Activated CD8-positive, alpha-beta memory T cell treated with anti-CD3 and anti-CD28 coated beads, Interleukin-2, amount 50 U/mL, for 48 hours (primary cell): ENCODE data around the gene TRHDE.

Experiments used
- DNase-seq: peaks from one replicate; pipeline ENCODE4 v3.0.0-alpha.2; 2020

Gene TRHDE

DNA sequence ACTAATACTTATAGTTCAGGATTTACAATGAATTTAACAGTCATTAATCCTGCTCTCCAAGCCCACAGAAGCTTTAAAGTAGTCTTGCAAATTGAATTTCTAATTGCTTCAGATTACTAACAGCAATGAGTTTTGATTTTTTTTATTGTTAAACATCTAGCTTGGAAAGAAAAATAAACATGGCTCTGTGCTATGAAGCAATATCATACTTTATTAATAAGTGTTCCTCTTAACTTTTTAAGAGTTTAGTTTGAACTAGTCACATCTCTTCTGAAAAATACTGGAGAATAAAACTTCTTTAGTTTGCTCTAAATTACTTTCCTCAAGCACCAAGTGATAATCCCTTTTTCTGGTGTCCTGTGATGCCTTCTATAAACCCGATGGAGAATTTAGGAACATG, 250.2 kb downstream of the TRHDE start:
- no peak for DNase-seq

DNA sequence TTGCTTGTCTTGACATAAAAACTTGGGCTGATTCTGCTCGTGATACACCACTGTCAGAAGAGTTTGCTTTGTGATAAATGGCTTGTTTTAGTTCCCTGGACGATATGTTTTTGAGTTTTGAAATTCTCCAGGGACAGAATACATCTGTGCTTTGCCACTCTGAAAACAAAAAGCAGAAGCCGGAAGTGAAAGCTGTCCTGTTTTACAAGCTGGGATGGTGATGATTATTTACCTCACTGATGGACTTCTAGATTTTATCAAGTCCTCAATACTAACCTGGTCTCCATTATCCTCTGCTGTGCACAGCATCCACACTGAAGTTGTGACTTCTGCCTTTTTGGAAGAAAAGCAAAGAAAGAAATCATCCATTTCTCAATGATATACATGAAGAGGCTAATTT, 251.6 kb downstream of the TRHDE start:
- no peak for DNase-seq

DNA sequence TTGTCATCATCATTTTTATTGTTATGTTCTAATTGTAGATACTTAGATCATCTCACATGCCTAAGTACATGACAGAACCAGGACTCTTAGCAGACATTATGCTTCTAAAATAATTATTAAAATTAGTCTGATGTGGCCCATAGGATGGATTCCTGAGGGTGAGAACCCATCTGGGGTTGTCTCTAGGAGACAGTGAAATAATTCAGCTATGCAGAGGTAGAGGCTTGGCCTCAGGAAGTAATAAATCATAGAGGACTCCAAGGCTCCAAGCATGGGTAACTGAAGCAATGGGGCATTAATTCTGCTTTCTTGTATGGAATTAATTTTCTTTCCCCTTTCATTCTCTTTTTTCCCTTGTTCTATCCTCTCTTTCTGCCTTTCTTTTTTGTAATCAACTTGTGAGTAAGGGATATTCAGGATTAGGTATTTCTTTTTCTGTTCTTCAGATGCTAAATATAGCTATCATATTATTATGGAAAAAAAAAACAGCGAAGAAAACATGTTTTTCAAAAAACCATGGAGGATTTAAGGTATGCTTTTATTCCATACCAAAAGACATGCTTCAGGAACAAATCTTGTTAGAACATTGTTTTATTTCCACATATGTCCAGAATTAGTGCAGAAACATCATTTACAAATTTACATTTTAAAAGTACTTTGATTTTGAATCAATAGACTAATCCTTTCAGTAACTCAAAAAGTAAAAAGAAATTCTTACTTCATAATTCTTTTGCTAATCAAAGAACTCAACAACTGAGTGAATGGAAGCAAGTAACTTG, 263.2 kb downstream of the TRHDE start:
- DNase-seq: no peak

DNA sequence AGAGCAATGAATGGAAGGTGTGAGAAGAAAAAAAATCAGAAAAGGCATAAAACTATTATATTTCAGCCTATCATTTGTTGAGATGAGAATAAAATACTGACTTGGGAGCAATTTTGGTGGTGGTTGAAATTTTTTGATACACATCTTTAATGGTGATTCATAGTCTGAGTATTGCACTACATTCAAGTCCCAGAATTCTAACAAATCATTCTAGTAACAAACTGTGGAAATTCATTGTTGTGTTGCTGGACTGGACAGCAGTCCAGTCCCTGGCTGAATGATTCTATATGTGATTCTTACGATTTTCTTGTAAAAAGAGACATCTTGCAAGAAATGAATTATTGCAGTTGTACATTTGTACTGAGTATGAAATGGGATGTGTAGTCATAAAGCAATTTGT, 268.6 kb downstream of the TRHDE start:
- no peak for DNase-seq

DNA sequence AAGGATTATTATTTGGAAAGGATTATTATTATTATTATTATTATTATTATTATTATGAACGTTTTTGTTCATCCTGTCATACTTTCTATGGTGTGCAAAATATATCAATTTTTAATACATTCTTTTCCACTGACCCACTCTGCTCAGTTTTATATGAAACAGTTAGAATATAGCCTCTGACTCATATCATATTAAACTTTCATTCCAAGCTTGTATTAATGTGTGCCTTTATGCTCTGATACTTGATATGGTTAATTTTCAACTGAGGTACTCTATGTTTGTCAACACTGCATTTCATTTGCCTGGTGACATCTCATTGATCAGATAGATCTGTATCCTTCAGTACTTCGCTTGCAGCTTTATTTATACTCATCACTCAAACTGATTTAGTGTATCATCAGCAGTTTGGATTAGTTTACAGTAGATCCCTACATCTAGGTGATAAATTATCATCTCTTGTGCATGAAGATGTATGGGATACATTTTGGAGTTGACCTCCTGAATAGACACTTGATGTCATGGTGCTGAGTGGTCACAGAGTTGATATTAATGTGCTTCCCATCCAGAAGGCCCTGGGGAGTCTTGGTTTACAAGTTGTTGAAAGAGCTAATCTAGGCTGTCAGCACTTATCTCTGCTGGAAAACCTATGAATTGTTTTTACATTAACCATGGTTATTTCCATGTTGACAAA, 271.8 kb downstream of the TRHDE start:
- DNase-seq: no peak

DNA sequence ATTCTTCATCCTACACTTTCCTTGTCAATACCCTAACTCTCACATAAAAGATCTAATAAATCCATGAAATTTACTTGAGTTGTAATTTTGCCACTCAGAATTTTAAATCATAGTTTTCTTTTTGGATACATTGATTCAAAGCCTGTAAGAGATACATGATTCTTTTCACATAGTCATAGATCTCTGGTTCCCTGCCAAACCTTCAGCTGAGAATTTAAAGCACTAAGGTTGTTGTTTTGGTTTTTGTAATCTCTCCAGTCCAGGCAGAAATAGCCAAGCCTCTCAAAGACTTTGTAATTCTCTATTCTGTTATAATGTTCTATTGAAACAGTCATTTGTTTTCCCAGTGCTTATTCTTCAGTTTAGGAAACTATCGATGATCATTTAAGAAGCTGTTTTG, 273.9 kb downstream of the TRHDE start:
- DNase-seq: no peak

DNA sequence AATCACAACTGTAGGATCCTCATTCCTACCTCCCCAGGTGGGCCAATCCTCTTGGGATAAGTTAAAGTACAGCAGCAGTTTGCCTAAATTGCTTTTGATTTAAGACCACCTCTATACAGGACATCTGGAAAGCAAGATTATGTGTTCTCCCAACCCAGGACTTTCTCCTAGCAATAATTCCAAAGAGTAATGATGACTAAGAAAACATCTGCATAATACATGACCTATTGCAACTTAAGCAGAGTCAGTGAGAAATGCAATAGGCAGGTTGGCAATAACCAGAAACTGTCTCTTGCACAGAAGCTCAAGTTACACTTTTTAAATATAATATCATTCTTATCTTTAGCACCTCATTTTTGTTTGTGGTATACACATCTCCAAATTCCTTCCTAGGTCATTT, 275.4 kb downstream of the TRHDE start:
- DNase-seq: no peak

DNA sequence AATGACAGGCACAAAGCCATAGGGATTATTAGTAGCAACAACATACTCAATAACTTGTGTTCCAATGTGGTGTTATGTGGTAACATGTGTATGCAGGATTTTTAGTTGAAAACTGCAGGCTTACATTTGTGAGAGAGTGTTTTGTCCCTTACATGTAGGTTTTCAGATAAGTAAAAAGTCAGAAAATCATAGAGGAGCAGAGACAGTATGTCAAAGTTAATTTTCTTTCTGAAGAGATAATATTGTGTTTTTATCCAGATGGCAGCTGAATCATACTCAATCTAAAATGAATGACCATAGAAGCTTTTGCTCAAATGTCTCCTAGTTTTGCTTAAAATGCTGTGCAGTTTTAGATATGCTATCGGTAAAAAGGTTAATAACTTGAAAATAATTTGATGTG, 277.0 kb downstream of the TRHDE start:
- DNase-seq: no peak

DNA sequence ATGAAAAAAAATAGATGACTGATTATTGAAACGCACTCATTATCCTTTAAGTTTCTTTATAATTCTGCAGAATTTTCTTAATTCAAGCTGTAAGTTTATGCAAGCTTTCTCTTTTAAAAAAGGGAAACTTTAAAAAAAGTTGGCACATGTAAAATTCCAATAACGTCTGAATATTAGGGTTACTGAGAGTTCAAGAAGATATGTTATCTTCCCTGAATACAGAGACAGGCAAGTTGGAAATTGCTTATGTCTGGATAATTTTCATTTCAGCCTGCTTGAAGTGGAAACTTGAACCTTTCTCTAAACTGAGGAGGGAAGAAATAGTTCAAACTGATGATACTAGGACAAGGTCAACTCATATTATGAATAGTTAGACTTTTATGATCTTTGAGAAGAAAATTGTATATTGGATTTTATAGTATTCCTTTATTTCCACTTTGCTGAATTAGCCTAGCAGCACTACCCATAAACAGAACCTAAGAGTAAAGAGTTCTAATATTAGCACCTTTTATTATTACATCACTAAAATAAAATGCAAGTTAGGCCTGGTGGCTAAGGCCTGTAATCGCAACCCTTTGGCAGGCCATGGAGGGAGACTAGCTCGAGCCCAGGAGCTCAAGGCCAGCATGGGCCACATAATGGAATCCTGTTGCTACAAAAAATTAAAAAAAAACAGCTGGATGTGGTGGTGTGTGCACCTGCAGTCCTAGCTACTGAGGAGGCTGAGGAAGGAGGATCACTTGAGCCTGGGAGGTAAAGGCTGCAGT, 288.0 kb downstream of the TRHDE start:
- DNase-seq: no peak

DNA sequence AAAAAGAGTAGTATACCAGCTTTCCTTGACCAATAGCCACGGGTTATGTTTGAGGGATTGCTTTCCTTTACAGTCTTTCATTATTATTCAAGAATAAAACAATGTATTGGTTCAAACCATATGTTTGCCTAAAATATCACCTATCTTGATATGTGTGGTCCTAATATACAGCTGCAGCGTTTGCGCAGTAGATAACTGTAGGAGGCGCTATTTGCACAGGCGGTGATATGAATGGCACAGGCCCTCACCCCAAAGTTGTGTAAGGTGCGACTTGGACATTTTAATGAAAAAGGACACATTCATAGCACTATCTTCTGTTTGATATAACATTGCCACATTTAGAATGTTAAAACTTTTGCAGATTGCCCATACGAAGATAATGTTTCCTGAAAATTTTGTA, 298.4 kb downstream of the TRHDE start:
- DNase-seq: no peak

DNA sequence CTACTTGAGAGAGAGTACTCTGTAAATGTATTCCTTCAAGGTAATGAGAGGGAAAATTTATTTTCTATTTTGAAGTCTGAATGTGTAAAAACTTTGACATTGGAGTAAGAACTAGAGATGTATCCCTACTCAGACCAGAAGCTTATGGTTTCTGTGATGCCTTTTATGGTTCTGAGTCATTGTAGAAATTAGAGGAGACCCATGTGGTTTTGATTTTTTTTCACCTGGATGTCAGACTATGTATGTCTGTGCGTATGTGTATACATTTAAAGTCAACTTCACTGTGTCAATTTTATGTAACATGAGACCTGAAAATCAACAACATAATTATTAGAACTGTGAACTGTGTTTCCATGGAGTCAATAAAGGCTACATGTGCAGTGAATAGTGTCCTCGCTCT, 302.0 kb downstream of the TRHDE start:
- no peak for DNase-seq

DNA sequence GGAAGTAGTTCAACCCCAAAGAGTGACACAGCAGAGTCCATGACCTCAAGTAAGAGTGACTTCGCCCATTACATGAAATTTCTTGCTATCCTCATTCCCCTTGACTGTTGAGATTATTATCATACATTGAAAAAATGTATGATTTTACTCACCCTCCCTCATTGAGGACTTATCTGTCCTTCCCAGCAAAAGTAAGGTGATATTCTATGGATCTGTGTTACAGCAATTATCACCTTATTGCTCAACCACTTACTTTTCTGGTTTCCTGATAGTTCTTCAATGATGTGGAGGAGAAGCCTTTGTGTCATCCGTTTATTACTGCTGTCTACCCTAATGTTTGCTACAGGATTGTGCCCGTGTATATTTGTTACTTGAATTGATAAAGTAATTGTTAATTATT, 306.2 kb downstream of the TRHDE start:
- no peak for DNase-seq

DNA sequence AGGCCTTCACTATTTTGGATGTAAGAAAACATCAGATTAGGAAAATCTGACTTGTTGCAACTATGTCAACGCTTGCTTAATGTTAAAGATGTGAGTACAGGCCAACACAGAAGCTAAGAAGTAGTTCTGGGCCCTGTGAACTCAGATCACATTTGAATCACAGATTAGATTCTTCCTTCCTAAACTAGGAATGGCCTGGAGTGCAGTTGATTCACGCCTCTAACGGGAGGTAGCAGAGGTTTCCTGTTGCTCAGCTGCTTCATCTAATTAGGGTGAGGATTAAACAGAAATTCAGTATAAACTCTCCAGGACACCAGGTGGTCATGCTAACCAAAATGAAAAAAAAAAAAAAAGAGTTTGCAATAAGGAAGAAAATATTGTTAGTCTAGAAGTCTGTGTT, 314.3 kb downstream of the TRHDE start:
- DNase-seq: no peak

DNA sequence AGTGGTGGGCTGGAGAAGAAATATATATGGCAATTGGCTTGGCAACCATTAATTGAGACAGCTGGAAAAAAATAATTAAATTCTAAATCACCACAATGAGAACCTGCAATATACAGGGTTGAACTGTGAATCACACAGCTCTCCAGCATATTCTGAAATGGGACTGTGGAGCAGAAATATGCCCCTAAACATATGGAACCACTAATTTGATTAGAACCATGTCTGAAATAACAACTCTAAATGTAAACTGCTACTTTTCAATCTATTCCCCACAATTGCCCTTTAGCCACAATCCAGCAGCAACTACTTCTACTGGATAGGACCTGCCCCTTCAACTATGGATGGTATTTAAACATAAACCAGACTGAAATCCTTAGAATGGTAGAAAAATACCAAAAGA, 330.4 kb downstream of the TRHDE start:
- no peak for DNase-seq

DNA sequence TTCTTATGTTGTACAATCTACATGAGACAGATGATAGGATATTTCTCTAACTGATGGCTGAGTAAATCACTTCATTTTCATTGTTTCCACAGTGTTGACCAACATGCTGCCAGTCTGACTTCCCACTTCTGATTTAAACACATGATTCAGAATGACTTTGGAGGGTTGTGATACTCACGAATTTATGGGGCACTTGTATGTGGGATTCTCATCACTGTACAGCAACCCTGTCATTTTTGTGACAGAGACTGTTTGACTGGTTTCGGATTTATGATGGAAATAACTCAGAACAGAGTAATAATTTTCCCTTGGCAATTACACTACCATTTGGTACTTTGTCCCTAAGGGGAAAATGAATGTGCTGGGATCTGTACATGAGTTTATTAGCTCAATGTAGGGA, 333.8 kb downstream of the TRHDE start:
- DNase-seq: no peak

DNA sequence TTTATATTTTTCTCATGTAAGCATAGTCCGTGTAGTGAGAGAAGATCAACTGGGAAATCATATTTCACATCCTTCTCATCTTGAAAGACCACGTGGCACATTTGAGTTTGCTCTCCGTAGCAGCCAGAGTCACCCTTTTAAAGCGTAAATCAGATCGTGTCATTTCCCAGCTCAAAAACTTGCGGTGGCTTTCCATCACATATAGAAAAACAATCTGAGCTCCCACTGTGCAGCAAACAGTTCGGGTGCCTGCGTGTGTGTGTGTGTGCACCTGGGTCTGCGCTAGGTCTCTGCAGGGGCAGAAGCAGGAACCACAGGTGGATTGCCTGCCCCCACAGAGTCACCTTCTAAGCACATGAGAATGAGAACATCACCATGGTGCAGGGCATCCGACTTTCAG, 338.2 kb downstream of the TRHDE start:
- no peak for DNase-seq

DNA sequence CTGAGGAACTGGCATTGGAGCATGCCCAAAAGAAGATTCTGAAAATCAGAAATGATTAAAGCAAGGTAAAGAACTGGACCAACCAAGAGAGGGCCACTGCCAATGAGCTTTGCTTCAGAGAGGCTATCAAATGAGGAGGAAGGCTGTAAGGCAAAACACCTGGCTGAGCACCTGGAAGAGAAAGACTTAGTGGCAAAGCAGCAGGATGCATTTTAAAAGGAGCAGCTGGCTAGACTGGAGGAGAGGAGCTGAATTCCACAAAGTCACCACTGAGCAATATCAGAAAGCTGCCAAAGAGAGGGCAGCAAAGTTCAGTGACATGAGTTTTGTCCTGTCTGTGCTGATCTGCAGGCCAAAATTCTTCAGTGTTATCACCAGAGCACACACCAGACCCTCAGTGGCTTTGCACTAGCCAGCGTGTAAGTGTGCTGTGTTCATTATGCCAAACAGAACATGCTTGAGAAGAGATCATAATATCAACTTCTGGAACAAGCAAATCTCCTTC, 338.7 kb downstream of the TRHDE start:
- DNase-seq: no peak

DNA sequence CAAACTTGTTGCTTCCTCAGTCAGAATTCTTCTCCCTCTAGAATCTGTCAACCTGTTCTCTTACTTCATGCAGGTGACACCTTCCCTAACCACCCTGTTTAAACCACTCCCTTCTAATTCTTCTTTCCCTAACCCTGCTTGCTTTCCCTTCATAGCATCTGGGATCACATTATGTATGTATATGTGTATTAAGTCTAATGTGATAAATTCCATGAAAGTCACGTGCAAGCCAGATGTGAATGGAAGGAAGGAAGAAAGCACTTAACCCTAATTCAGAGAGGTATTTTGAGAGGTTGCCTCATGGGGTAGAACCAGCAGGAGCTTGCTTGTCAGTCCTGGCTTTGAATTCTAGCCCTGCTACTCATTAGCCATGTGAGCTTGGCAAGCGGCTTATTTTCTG, 340.0 kb downstream of the TRHDE start:
- DNase-seq: no peak

DNA sequence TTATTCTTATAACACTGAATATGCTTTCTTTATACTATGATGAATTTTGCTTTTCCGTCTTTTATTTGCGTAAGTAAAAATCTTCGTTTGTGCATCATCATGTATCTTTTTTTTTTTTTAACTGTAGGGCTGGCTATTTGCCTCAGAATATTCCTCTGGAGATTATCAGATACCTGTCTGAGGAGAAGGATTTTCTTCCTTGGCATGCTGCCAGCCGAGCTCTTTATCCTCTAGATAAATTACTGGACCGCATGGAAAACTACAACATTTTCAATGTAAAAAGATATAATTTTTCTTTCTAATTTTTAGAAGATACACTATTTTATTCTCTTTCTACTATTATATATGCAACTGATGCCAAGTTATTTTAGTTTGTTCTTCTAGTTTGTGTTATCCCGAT, 346.6 kb downstream of the TRHDE start:
- DNase-seq: no peak

DNA sequence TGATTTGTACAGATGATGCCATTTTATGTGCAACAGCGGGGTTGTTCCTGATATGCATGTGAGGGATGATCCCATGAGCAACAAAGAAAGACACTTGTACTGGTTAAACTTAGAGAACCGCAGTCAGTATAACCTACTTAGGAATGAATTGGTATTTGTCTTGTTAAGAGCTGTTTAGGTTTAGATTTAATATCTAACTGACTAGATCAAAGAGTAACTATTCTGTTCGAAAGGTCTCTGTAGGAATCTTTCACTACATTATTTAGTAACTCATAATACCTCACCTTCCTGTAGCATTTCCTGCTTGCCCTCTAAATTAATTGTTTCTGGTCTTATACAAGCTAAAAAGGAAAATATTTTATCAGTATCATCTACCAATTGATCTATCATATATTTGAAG, 350.4 kb downstream of the TRHDE start:
- DNase-seq: no peak

DNA sequence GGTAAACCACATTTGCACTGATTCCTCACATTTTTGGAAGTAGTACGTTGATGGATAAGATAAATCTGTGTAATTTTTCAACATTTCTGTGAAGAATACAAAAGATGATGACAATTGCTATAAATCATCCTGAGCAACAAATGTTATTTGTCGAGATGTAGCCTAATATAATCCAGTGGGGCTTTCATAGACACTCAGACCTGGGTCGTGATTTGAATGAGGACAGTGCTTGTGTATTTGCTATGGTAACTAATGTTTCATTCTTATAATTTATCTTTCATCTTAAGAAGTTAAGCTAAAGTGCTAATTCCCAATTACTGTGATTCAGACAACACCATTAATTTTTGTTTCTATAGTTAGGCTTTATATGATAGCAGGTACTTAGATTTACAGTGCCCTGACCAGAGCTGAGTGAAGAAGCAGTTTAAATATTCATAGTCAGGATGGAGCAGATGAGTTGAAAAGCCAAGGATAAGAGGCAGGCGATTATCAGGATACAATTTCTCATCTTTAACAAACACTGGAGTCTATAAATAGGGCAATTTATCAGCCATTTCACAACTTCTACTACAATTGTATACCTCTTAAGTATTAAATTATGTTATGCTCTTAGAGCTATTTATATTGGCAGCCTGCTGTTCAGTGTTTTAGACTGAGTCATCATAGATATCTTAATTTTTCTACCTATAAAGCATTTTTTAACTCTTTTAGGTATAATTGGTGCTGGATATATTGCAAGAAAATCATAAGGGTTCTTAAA, 359.9 kb downstream of the TRHDE start:
- no peak for DNase-seq

DNA sequence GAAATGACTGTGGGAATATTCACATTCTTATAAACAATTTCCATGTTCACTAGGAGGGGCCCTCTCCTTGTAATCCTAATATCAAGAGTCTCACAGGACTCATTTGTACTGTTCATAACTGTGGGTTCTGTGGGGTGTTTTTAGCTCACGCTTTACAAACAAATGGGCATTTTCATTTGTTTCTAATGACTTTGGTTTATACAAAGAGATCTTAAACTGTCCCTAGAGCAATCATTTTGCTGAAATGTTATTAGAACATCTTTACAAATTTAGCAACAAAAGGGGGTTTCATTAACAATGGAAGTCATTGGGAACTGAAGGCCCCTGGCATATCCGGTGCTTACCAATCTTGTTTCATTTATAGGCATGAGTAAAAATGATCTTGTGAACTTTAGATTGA, 370.5 kb downstream of the TRHDE start:
- DNase-seq: no peak

DNA sequence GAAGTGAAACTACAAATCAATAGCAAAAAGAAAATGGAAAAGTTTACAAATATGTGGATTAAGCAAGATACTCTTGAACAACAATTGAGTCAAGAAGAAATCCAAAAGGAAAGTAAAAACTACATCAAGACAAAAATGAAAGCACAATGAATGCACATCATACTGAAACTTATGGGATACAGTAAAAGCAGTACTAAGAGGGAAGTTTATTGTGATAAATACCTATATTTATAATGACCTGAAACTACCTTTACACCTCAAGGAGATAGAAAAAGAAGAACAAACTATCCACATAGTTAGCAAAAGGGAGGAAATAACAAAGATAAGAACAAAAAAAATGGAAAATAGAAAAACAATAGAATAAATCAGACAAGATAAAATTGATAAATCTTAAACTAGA, 375.0 kb downstream of the TRHDE start:
- DNase-seq: no peak
